Hypothalamus (tissue), 51 donors: ENCODE measurements around the gene IFNA1.
A peak's percentile ranks its signal among the peaks of the same experiment; 100 is the strongest.
"Not testable (repeated sequence)": the region's sequence is repeated elsewhere in the genome, so short reads cannot be mapped to it uniquely, and the experiment has no call there.

Experiments used
- DNase-seq, 51 donors: peaks; one replicate each; lab custom pipeline; 2025; lab: John Stamatoyannopoulos, UW

IFNA1 gene

DNA sequence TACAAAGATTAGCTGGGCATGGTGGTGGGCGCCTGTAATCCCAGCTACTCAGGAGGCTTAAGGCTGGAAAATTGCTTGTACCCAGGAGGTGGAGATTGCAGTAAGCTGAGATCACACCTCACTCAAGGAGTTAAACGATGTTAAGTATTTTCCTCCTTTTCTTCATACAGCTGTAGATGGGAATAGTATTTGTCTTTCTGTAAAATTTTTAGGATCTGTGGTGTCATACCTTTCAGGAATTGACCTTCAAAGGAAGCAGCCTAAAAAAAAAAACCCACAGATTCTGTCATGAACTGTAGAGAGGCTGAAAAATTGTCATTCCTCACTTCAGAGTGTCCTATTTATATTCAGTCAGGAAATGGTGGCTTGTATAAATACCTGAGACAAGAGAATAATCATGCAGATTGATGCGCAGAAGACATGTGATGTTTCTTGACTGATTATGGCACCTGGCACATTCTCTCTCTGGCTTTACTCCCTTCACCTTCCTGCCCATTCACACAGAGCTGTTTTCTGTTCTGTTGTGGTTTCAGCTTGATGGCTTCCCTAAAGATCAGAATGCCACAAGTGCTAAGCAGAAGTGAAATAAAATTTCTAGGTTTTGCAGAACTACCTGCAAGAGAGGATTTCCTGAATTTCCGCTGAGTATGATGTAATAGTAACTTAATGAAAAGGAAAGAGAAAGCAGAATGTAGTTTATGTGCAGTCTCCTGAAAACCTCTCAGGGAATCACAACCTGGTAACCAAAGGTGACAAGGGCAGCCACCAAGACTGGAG lies 3.8 kb downstream of the IFNA1 start:
- DNase-seq, result no peak

DNA sequence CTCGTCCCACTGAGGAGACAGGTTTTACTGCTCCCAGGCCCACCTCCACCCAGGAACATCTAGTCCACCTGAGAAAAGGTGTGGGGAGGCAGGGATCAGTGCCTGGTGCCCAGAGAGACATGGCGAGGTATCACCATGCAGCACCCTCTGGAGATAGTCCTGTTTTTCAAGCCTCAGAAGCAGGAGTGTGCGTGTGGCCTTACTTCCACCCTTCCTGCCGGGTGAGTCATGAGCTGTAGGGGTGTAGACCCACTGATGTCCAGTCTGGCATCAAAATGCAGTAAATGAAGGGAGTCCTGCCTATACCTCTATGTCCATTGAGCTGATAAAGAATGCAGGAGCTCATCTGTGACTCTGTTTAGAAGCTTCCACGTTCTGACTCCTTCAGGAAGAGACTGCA lies 9.1 kb downstream of the IFNA1 start:
- not testable (repeated sequence) for DNase-seq

DNA sequence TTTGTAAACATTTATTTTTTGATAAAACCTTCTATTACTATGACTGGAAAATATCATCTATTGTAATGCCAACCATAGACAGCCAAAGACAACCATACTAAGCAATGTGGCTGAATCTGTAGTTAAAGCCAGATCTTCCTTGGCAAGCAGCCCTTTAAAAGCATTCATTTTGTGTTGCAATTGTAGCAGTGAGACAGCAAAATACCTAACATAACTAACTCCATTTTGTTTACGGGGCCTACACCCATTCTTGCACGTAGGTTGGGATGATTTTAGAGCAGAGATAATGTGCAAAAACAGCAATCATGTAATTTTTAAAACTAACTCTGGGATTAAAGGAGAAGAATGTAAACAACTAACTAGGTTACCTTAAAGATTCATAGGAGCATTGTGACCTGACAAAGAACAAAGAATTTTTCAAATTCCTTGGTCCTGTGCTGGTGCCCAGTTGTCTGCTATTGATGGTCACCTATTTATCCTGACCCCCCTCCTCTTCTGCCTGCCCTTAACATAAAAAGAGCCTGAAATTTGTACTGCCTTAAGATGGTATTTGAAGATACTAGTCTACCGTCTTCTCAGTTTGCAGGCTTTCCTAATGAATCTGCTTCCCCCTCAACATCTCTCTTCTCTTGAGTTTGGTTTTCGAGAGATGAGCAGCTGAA lies 10.6 kb downstream of the IFNA1 start:
- no peak for DNase-seq

DNA sequence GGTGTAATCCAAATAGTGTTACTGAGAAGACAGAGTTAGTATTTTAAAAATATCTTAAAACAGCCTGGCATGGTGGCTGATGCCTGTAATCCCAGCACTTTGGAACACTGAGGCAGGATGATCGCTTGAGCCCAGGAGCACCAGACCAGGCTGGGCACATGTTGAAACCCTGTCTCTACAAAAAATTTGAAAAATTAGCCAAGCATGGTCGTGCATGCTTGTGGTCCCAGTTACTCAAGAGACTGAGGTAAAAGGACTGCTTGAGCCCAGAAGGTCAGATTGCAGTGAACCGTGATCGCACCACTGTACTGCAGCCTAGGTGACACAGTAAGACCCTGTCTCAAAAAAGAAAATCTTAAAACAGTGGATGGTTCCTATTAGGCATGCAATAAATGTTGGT lies 12.4 kb downstream of the IFNA1 start:
- no peak for DNase-seq

DNA sequence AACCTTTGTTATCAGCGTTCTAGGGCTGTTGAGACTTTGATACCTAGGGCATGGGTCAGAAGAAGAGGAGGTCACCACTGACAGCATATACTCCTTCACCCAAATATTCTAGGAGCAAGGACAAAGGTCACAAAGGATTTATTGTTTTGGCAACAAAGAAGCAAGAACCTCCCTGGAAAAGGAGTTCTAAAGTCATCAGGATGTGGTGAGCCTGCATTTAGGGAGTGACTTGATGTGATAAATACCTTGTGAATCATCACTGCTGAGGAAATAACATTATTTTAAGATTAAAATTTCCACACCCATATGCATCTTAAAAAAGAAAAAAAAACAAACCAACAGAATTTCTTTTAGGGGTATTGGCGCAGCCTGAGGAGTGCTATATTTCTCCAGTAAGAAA lies 13.9 kb downstream of the IFNA1 start:
- no peak for DNase-seq

DNA sequence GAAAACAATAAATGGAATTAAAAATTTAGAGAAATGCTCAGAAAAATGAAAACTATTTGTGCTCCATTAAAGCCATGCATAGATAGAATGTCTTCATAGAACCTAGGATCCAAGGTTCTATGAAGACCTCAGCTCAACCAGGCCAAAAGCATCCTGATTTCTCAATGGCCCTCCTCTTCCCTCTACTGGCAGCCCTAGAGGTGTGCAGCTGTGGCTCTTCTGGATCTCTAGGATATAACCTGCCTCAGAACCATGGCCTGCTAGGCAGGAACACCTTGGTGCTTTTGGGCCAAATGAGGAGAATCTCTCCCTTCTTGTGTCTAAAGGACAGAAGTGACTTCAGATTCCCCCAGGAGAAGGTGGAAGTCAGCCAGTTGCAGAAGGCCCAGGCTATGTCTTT lies 15.1 kb downstream of the IFNA1 start:
- DNase-seq, result peak in 9 of 51 donors; percentile 2 to 22 (median 9)

DNA sequence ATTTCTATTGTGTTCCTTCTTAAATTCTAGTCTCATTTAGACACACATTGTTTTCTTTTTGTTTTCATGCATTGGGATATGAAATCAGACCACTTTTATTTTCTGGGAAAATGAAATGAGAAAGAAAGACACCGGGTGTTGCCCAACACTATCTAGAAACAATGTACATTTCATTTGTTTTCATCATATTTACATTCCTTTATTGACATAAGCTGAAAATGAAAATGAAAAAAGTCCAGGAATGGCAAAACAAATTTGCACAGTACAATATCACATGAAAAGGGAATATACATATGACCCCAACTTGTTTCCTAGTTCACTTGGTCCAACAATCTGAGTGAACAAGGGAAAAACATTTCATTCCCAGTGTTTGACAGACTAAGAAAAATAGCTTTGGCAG lies 21.1 kb downstream of the IFNA1 start:
- no peak for DNase-seq

DNA sequence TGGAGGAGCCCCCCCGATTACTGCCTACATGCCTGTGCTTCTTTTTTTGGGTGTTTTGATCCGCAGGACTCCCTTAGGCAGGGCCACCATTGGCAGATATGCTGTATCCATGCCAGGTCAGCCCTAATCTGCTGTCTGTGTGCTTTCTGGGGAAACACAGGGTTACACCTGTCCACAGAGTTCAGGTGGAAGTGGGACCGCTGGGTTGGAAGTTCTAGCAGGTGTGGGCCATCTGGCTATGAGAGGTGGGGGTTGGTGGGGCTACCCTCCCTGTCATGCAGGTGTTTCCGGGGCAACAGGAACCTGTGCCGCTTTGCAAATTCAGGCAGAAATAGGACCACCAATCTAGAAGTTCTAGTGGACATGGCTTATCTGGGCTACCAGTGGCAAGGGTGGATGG lies 24.9 kb downstream of the IFNA1 start:
- DNase-seq, result no peak

DNA sequence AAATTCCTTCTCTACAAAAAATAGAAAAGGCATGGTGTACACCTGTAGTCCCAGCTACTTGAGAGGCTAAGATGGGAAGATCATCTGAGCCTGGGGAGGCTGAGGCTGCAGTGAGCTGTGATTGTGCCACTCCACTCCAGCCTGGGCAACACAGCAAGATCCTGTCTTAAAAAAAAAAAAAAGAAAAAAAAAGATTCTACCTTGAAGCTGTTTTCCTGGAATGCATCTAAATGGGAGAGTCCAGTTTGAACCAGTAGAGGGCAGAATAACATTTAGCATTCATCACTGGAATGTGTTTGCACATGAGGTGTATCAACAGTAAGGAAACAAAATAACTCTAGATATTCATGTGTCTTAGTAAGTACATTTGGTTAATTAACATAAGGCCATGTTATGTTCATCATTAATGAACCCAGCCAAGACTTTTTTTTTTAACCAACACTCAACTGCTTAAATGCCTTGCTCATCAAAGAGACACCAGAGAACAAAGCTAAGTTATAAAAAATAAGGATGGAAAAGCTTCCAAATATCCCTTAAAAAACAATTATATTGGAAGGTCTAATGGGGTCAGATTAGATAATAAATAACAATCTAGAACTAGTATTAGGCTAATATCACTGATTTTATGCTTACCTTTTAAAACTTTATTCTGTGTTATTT lies 25.8 kb downstream of the IFNA1 start:
- DNase-seq, result no peak

DNA sequence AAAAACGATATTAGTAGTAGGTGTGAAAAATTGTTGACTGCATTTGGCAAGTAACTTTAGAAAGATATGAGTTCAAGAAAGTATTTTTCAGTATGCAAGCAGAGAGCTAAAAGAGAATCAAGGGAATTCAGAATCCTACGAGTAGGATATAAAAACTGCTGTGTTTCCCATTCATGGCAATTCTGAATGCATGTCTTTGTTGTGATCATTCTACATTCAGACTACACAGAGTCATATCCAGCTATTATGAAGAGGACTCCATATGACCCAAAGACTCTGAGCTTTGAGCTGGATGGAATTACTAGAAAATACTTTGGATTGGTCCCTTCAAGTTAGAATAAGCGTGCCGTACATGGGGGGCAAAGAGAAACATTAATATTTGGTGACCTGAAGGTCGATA lies 29.9 kb downstream of the IFNA1 start:
- no peak for DNase-seq

DNA sequence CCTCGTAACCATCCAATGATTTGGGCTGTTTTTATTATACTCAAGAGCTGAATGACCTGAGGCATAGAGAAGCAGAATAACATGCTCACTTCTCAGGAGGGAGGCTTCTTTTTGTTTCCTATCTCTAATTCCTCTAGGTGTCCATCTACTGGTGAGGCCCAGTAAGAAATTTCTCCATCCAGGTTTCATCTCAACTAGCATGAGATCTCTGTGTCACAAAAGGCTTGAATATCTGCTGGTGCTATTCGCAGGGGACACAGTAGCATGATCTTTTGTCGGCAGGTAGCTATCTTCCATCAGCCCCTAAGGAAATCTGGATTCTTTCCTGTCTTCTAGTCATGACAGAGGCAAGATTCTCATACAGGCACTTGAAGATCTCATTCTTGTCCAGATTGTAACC lies 33.0 kb downstream of the IFNA1 start:
- DNase-seq, result no peak

DNA sequence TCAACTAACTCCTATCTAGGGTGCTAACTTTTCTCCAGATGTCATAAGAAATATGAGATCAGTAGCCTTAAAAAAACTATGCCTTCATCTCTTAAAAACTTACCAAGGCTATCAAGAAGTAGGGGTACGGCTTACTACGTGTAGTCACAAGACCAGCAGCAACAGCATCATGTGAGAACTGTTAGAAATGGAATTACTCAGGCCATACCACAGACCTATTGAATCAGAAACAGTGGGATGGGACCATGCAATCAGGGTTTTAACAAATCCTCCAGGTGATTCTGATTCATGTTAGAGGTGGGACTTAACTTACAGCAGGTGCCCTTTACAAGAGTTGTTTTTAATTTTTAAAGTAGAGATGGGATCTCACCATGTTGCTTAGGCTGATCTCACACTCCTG lies 37.2 kb downstream of the IFNA1 start:
- DNase-seq, result no peak

DNA sequence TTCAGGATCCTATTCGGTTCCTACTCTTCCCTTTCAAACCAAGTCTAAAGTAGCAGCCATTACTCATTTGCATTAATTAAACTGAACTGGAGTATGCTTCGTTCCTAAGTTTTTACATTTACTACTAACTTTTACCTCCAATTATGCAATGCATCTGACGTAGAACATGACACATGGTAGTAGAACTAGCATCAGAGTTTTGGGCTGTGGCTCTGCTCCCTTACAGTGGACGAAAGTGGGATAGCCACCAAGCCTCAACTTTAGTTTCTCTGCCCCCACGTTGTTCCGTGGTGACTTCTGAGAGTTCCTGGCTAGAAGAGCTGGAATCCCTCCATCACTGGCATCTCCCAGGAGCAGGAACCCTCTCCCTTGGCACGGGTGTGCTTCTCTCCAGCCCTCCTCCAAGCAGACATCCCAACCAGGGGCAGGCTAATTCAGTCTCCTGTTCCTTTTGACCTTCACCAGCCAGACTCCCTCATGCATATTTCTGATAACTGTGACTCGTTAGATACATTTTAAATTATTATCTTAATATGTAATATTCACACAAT lies 39.0 kb downstream of the IFNA1 start:
- peak in 1 of 51 donors; percentile 3 for DNase-seq

DNA sequence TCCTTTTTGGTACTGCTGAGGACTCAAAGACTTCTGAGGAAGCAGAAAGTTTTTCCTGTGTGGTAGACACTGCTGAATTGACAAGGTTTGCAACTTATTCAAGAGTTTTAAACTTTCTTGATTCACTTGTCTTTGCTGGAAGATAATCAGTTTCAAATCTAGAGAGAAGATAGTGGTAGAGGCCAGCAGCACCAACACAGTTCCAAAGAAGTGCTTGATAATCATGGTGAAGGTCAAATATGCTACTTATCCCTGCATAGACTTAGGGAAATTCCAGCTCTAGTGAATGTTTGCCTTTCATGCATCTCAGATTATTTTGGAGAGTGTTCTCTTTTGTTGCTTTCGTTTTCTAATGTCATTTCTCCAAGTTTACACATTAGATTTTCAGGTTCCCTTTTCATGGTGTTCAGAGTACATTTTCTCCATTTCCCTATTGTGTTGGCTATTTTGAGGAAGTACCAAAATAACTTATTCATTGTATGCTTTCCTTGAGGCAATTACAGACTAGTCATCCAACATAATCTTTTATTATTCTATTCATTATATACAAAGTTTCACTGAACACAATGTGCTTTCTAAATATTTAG lies 41.3 kb downstream of the IFNA1 start:
- peak in 1 of 51 donors; percentile 4 for DNase-seq

DNA sequence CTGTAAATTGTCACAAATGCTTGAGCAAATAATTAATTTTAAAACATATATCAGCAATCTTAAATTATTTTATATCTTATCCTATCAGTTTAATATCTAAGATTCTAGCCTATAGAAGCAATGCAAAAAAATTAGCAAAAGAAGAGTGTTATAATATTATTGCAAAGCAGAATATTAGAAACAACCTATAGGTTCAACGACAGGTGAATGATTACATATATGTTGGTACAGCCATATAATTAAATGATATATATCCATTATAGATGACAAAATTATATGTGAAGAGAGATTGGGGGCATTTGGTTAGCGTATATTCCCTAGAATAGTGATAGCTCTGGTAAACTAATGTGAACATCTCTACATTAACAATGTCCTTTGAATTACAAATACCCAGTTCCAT lies 42.0 kb downstream of the IFNA1 start, which contains the start of gene IFNE:
Gene IFNE (minus strand): TSS at position 101 of the 400 bp plus-strand sequence. CDS start 619 bp downstream, outside the sequence.
- no peak for DNase-seq
